ENCODE results near the gene HTN1. TPM values are rescaled to one million over a fixed set of nuclear protein-coding genes. Genes with fewer than 3 reads are reported as not detected.

Gene HTN1
- polyA plus RNA-seq, 1 donor from 2014 or later: not detected

DNA sequence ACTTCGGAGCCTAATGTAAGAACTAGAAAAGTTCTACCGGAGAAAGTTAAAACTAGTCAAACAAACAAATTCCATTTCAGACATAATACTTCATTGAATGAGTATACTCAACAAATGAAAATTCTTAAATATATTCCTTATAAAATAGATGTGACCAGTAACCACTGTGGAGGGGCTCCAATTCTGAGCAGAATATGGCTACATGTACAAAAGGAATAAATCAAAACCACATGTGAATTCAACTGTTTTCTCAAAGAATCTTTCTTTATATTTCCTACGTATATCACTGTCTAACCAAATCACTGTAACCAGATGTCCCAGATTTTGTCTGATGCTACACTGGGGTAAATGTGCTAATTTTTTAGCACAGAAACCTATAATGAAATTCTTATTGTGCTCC, 49.0 kb downstream of the HTN1 start:
- Mint-ChIP-seq H3K27ac (no peak overlapping the region), H3K4me3 (no peak overlapping the region), H3K9me3 (peaks cover 0 to 3% (median 3%) of the 10 kb centered on the region in 3 donors), H3K4me1 (no peaks in the 10 kb centered on the region), H3K36me3 (no peaks in the 10 kb centered on the region), H3K27me3 (no peaks in the 10 kb centered on the region)

Other genes with a start within 250 kb of the HTN1 start
- gene SULT1E1, start 190.3 kb upstream of the HTN1 start, polyA plus RNA-seq: not detected
- not detected for gene CSN1S1, start 119.4 kb upstream of the HTN1 start, polyA plus RNA-seq
- gene CSN2, start 84.7 kb upstream of the HTN1 start, polyA plus RNA-seq: not detected
- gene STATH, start 54.5 kb upstream of the HTN1 start, polyA plus RNA-seq: not detected
- not detected for gene HTN3, start 22.0 kb upstream of the HTN1 start, polyA plus RNA-seq
- not detected for gene PRR27, start 103.8 kb downstream of the HTN1 start, polyA plus RNA-seq
- not detected for gene ODAM, start 145.3 kb downstream of the HTN1 start, polyA plus RNA-seq
- not detected for gene FDCSP, start 175.7 kb downstream of the HTN1 start, polyA plus RNA-seq
- gene CSN3, start 192.2 kb downstream of the HTN1 start, polyA plus RNA-seq: not detected

All from IgD-negative memory B cell (primary cell).